PC-9 (cell line): ENCODE results near the gene LONRF3. TPM values are rescaled to one million over a fixed set of nuclear protein-coding genes. Genes with fewer than 3 reads are reported as not detected.

Experiments used
- BruUV-seq: library from RNA; stranded (reverse); fragments of 400-500 nt; replicated peaks from 2 replicates; lab custom pipeline; 2021; lab: Mats Ljungman, UMichigan
- CTCF ChIA-PET: fragments of 300-600 bp; sonication (Branson Sonifier 250); formaldehyde crosslinking; loops from one replicate; lab custom pipeline; 2022; ENCODE audit warnings: antibody characterized with exemption; lab: Charles Lee
- POLR2A ChIA-PET: fragments of 300-600 bp; sonication (Branson Sonifier 250); formaldehyde crosslinking; loops from one replicate; lab custom pipeline; 2022; ENCODE audit warnings: antibody characterized with exemption; ENCODE audit not compliant: unreplicated experiment; lab: Charles Lee
- DNase-seq, 2 experiments: peaks; one replicate each; pipeline versions ENCODE4 v3.0.0 to v3.0.0-alpha.2; 2015 to 2022; ENCODE audit warnings: mixed read lengths in 1 of 2
- H2AFZ ChIP-seq: fragments of 200-600 bp; sonication (generic); 2 replicates; pipeline ENCODE4 v1.8.1; 2017; ENCODE audit warnings: antibody characterized with exemption
- H3F3A ChIP-seq: fragments of 200-600 bp; sonication (generic); 2 replicates; pipeline ENCODE4 v1.8.1; 2017; ENCODE audit warnings: antibody characterized with exemption, mild to moderate bottlenecking, low read depth; ENCODE audit not compliant: insufficient read depth
- H3K27ac ChIP-seq: fragments of 200-600 bp; sonication (generic); 2 replicates; pipeline ENCODE4 v1.6.1; 2016; ENCODE audit warnings: mixed run types
- H3K27me3 ChIP-seq: fragments of 200-600 bp; sonication (generic); 2 replicates; pipeline ENCODE4 v1.6.1; 2016; ENCODE audit warnings: low read depth, mixed run types; ENCODE audit not compliant: insufficient read depth
- H3K36me3 ChIP-seq: fragments of 200-600 bp; sonication (generic); 2 replicates; pipeline ENCODE4 v1.6.1; 2016; ENCODE audit warnings: low read depth, mixed run types
- H3K4me1 ChIP-seq: fragments of 200-600 bp; sonication (generic); replicated peaks from 2 replicates; pipeline ENCODE4 v1.6.1; 2016; ENCODE audit warnings: mixed run types; ENCODE audit not compliant: insufficient read depth
- H3K4me2 ChIP-seq: fragments of 200-600 bp; sonication (generic); 2 replicates; pipeline ENCODE4 v1.6.1; 2017; ENCODE audit warnings: mixed run types
- H3K4me3 ChIP-seq: fragments of 200-600 bp; sonication (generic); 2 replicates; pipeline ENCODE4 v1.6.1; 2016; ENCODE audit warnings: mixed run types
- H3K79me2 ChIP-seq: fragments of 200-600 bp; sonication (generic); 2 replicates; pipeline ENCODE4 v1.6.1; 2017; ENCODE audit warnings: low read depth, mixed run types
- H3K9me2 ChIP-seq: fragments of 200-600 bp; sonication (generic); 2 replicates; pipeline ENCODE4 v1.8.1; 2017; ENCODE audit warnings: mild to moderate bottlenecking; ENCODE audit not compliant: insufficient read depth
- H3K9me3 ChIP-seq: fragments of 200-600 bp; sonication (generic); 2 replicates; pipeline ENCODE4 v1.8.1; 2016; ENCODE audit warnings: low read depth; ENCODE audit not compliant: insufficient read depth
- H4K20me1 ChIP-seq: fragments of 200-600 bp; sonication (generic); 2 replicates; pipeline ENCODE4 v1.8.1; 2017; ENCODE audit not compliant: insufficient read depth
- EZH2 ChIP-seq: fragments of 200-600 bp; sonication (generic); IDR thresholded peaks from 2 replicates; pipeline ENCODE4 v1.8.0; 2017; ENCODE audit warnings: antibody characterized with exemption, low read depth
- intact Hi-C: fragments of 100-400 bp; cut with micrococcal nuclease; formaldehyde crosslinking; loops from one replicate; pipeline ENCODE4 v1.10.0; 2022; ENCODE audit not compliant: unreplicated experiment
- total RNA-seq: library from RNA; stranded (reverse); gene quantifications from 2 replicates; pipeline ENCODE4 v1.2.3, GENCODE V29; 2021
- TF ChIP-seq, protein P1 (sequence below): fragments of 200-600 bp; sonication (generic); conservative IDR thresholded peaks from 2 replicates; pipeline ENCODE4 v1.6.1; 2017; ENCODE audit warnings: mixed run types, antibody characterized with exemption, mild to moderate bottlenecking, moderate library complexity

Gene LONRF3
- total RNA-seq, 1 experiment from 2014 or later, result 6.3 TPM

GRCh38 chrX:119013164-119013563 is 38.7 kb downstream of the LONRF3 start:
- ChIA-PET POLR2A (no interaction called here), CTCF (interaction anchor here (0.6 kb wide), 1 partner anchor 45 kb away, joined by 13 read pairs; no protein-coding TSS in a partner anchor)
- H3K9me3 ChIP-seq, result peaks cover 7% of the 10 kb centered on the region; the same call in 1 of the 2 replicates
- H3K36me3 ChIP-seq, result peaks cover 76% of the 10 kb centered on the region
- DNase-seq, result peak in 1 of 2 experiments; percentile 41
- no peak overlapping the region for H3K4me2 ChIP-seq
- no peaks in the 10 kb centered on the region for H3K27me3 ChIP-seq
- no peaks in the 10 kb centered on the region for H3K9me2 ChIP-seq
- no peak overlapping the region for H3K4me3 ChIP-seq
- H3K79me2 ChIP-seq, result 0 out of 2 replicates have a peak, but pooled peaks cover 12% of the 10 kb centered on the region
- H2AFZ ChIP-seq, result no peak overlapping the region
- H3F3A ChIP-seq, result peaks cover 46% of the 10 kb centered on the region
- TF ChIP-seq EZH2, result no peak
- TF ChIP-seq, protein P1, sequence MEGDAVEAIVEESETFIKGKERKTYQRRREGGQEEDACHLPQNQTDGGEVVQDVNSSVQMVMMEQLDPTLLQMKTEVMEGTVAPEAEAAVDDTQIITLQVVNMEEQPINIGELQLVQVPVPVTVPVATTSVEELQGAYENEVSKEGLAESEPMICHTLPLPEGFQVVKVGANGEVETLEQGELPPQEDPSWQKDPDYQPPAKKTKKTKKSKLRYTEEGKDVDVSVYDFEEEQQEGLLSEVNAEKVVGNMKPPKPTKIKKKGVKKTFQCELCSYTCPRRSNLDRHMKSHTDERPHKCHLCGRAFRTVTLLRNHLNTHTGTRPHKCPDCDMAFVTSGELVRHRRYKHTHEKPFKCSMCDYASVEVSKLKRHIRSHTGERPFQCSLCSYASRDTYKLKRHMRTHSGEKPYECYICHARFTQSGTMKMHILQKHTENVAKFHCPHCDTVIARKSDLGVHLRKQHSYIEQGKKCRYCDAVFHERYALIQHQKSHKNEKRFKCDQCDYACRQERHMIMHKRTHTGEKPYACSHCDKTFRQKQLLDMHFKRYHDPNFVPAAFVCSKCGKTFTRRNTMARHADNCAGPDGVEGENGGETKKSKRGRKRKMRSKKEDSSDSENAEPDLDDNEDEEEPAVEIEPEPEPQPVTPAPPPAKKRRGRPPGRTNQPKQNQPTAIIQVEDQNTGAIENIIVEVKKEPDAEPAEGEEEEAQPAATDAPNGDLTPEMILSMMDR, result no peak
- no peak overlapping the region for H3K27ac ChIP-seq
- intact Hi-C loops, result no loop called here
- H3K4me1 ChIP-seq, result peaks cover 39% of the 10 kb centered on the region
- no peaks in the 10 kb centered on the region for H4K20me1 ChIP-seq
- BruUV-seq, result no TSS peak

GRCh38 chrX:119015407-119016237 is 41.2 kb downstream of the LONRF3 start:
- BruUV-seq, result TSS peak; percentile 20
- Histone ChIP-seq H3K4me1 (peaks cover 39% of the 10 kb centered on the region), H3K4me3 (no peak overlapping the region), H3K27ac (peak overlapping the region; percentile 87), H3K9me3 (peaks cover 7% of the 10 kb centered on the region; the same call in 1 of the 2 replicates), H3K27me3 (no peaks in the 10 kb centered on the region), H3K36me3 (peaks cover 69% of the 10 kb centered on the region), H2AFZ (no peak overlapping the region), H3F3A (peaks cover 46% of the 10 kb centered on the region), H4K20me1 (no peaks in the 10 kb centered on the region), H3K9me2 (no peaks in the 10 kb centered on the region), H3K4me2 (peak overlapping the region; percentile 54), H3K79me2 (0 out of 2 replicates have a peak, but pooled peaks cover 12% of the 10 kb centered on the region)
- TF ChIP-seq, protein P1, result no peak
- TF ChIP-seq EZH2, result no peak
- intact Hi-C loops, result loop anchor here (1.0 kb wide), 2 partner anchors 26 to 39 kb away; no protein-coding TSS in a partner anchor
- CTCF ChIA-PET, result interaction anchor here (0.7 to 1.5 kb wide), 4 partner anchors 19 to 177 kb away, joined by 3 to 25 read pairs (median 4); no protein-coding TSS in a partner anchor
- POLR2A ChIA-PET, result interaction anchor here (0.5 to 0.6 kb wide), 4 partner anchors 13 to 136 kb away, joined by 3 read pairs; no protein-coding TSS in a partner anchor
- peak; percentile 86 to 98 for DNase-seq

GRCh38 chrX:119017077-119017476 is 42.7 kb downstream of the LONRF3 start:
- H2AFZ ChIP-seq, result no peak overlapping the region
- H4K20me1 ChIP-seq, result no peaks in the 10 kb centered on the region
- H3K79me2 ChIP-seq, result 0 out of 2 replicates have a peak, but pooled peaks cover 12% of the 10 kb centered on the region
- POLR2A ChIA-PET, result no interaction called here
- H3K4me1 ChIP-seq, result peaks cover 39% of the 10 kb centered on the region
- H3K4me2 ChIP-seq, result no peak overlapping the region
- CTCF ChIA-PET, result no interaction called here
- TF ChIP-seq, protein P1, result no peak
- no peak for TF ChIP-seq EZH2
- no peak overlapping the region for H3K4me3 ChIP-seq
- no TSS peak for BruUV-seq
- no peaks in the 10 kb centered on the region for H3K27me3 ChIP-seq
- DNase-seq, result no peak
- H3K27ac ChIP-seq, result no peak overlapping the region
- intact Hi-C loops, result no loop called here
- H3K36me3 ChIP-seq, result peaks cover 57% of the 10 kb centered on the region
- peaks cover 7% of the 10 kb centered on the region; the same call in 1 of the 2 replicates for H3K9me3 ChIP-seq
- no peaks in the 10 kb centered on the region for H3K9me2 ChIP-seq
- H3F3A ChIP-seq, result peaks cover 42% of the 10 kb centered on the region
